T-helper 1 cell treated with Interleukin-12 subunit alpha and Interleukin-12 subunit beta and Interleukin-4 antibody, amounts not matched to agents 30 μg/mL and 1 μg/mL, for 36 hours (primary cell): Measurements from ENCODE around the gene EID2B.

Experiments
- H3K27ac Mint-ChIP-seq: one replicate; pipeline ENCODE4 v1.8.0; 2021; ENCODE audit warnings: mild to moderate bottlenecking, mixed read lengths
- H3K27me3 Mint-ChIP-seq: one replicate; pipeline ENCODE4 v1.8.0; 2021; ENCODE audit warnings: low read depth, mixed read lengths
- H3K36me3 Mint-ChIP-seq: one replicate; pipeline ENCODE4 v1.8.0; 2021; ENCODE audit warnings: low read depth, mixed read lengths
- H3K4me1 Mint-ChIP-seq: one replicate; pipeline ENCODE4 v1.8.0; 2021; ENCODE audit warnings: low read depth, mixed read lengths
- H3K4me3 Mint-ChIP-seq: one replicate; pipeline ENCODE4 v1.8.0; 2021; ENCODE audit warnings: mild to moderate bottlenecking, moderate library complexity, mixed read lengths
- H3K9me3 Mint-ChIP-seq: one replicate; pipeline ENCODE4 v1.8.0; 2021; ENCODE audit warnings: mixed read lengths

EID2B gene

GRCh38 chr19:39543477-39543857 is 10.8 kb upstream of the EID2B start:
- no peaks in the 10 kb centered on the region for H3K27me3 Mint-ChIP-seq

GRCh38 chr19:39542206-39542605 is 9.6 kb upstream of the EID2B start:
- Mint-ChIP-seq H3K4me1 (peaks cover 32% of the 10 kb centered on the region), H3K27ac (no peak overlapping the region), H3K27me3 (no peaks in the 10 kb centered on the region), H3K36me3 (peaks cover 2% of the 10 kb centered on the region), H3K4me3 (no peak overlapping the region), H3K9me3 (no peaks in the 10 kb centered on the region)

More at GRCh38 chr19:39543477-39543857, 10.8 kb upstream of the EID2B start:
- H3K27ac Mint-ChIP-seq, result no peak overlapping the region
- no peak overlapping the region for H3K4me3 Mint-ChIP-seq
- H3K36me3 Mint-ChIP-seq, result peaks cover 2% of the 10 kb centered on the region
- no peaks in the 10 kb centered on the region for H3K9me3 Mint-ChIP-seq
- H3K4me1 Mint-ChIP-seq, result peaks cover 29% of the 10 kb centered on the region

- H3K36me3 Mint-ChIP-seq, result peaks cover 7% of the 10 kb centered on the region
- H3K27me3 Mint-ChIP-seq, result no peaks in the 10 kb centered on the region
- no peaks in the 10 kb centered on the region for H3K9me3 Mint-ChIP-seq
- H3K4me1 Mint-ChIP-seq, result peaks cover 28% of the 10 kb centered on the region
- peak overlapping the region; percentile 88 for H3K27ac Mint-ChIP-seq
- peak overlapping the region; percentile 89 for H3K4me3 Mint-ChIP-seq
These were observed 7.7 kb upstream of the EID2B start for GRCh38 chr19:39540333-39540673.

GRCh38 chr19:39539518-39540332 is 7.1 kb upstream of the EID2B start, which contains the start of gene EID2:
Gene EID2, minus strand, starts transcription at chr19:39540161. Its CDS starts 82 bp downstream, at chr19:39540079.
- Mint-ChIP-seq H3K27me3 (no peaks in the 10 kb centered on the region), H3K4me1 (peaks cover 25% of the 10 kb centered on the region), H3K9me3 (no peaks in the 10 kb centered on the region), H3K27ac (peak within 1 kb of the TSS; percentile 88), H3K36me3 (peaks cover 7% of the 10 kb centered on the region), H3K4me3 (peak within 1 kb of the TSS; percentile 89)

- H3K4me1 Mint-ChIP-seq, result peaks cover 20% of the 10 kb centered on the region
These were observed 6.5 kb upstream of the EID2B start for GRCh38 chr19:39539165-39539517.

GRCh38 chr19:39533791-39534190 is 1.1 kb upstream of the EID2B start:
- H3K27ac Mint-ChIP-seq, result no peak overlapping the region

More at GRCh38 chr19:39539165-39539517, 6.5 kb upstream of the EID2B start:
- Mint-ChIP-seq H3K27me3 (no peaks in the 10 kb centered on the region), H3K27ac (peak overlapping the region; percentile 79), H3K4me3 (peak overlapping the region; percentile 81), H3K36me3 (peaks cover 7% of the 10 kb centered on the region), H3K9me3 (no peaks in the 10 kb centered on the region)

GRCh38 chr19:39533003-39533512 is 406 bp upstream of the EID2B start:
- Mint-ChIP-seq H3K27ac (no peak overlapping the region), H3K4me1 (peaks cover 14% of the 10 kb centered on the region), H3K36me3 (peaks cover 5% of the 10 kb centered on the region), H3K27me3 (no peaks in the 10 kb centered on the region), H3K4me3 (peak overlapping the region; percentile 48), H3K9me3 (no peaks in the 10 kb centered on the region)

More at GRCh38 chr19:39533791-39534190, 1.1 kb upstream of the EID2B start:
- Mint-ChIP-seq H3K4me3 (no peak overlapping the region), H3K36me3 (peaks cover 5% of the 10 kb centered on the region), H3K9me3 (no peaks in the 10 kb centered on the region), H3K27me3 (no peaks in the 10 kb centered on the region), H3K4me1 (peaks cover 16% of the 10 kb centered on the region)

GRCh38 chr19:39531834-39532232 is 819 bp downstream of the EID2B start:
- Mint-ChIP-seq H3K36me3 (peaks cover 4% of the 10 kb centered on the region), H3K4me1 (peaks cover 14% of the 10 kb centered on the region), H3K27ac (peak overlapping the region; percentile 69), H3K27me3 (no peaks in the 10 kb centered on the region), H3K9me3 (no peaks in the 10 kb centered on the region), H3K4me3 (peak overlapping the region; percentile 95)

- no peak overlapping the region for H3K27ac Mint-ChIP-seq
- H3K36me3 Mint-ChIP-seq, result no peaks in the 10 kb centered on the region
- no peaks in the 10 kb centered on the region for H3K27me3 Mint-ChIP-seq
These were observed 7.4 kb downstream of the EID2B start for GRCh38 chr19:39525205-39525604.

GRCh38 chr19:39524495-39524894 is 8.2 kb downstream of the EID2B start:
- no peaks in the 10 kb centered on the region for H3K9me3 Mint-ChIP-seq
- no peak overlapping the region for H3K27ac Mint-ChIP-seq
- peaks cover 2% of the 10 kb centered on the region for H3K4me1 Mint-ChIP-seq
- H3K4me3 Mint-ChIP-seq, result no peak overlapping the region
- no peaks in the 10 kb centered on the region for H3K27me3 Mint-ChIP-seq
- H3K36me3 Mint-ChIP-seq, result no peaks in the 10 kb centered on the region

More at GRCh38 chr19:39525205-39525604, 7.4 kb downstream of the EID2B start:
- no peaks in the 10 kb centered on the region for H3K9me3 Mint-ChIP-seq
- no peak overlapping the region for H3K4me3 Mint-ChIP-seq
- peaks cover 2% of the 10 kb centered on the region for H3K4me1 Mint-ChIP-seq

- Mint-ChIP-seq H3K27me3 (peaks cover 20% of the 10 kb centered on the region), H3K4me3 (no peak overlapping the region), H3K4me1 (peaks cover 5% of the 10 kb centered on the region), H3K36me3 (no peaks in the 10 kb centered on the region), H3K9me3 (no peaks in the 10 kb centered on the region), H3K27ac (no peak overlapping the region)
These were observed 11.8 kb downstream of the EID2B start for GRCh38 chr19:39520541-39521484.

GRCh38 chr19:39518975-39519374 is 13.7 kb downstream of the EID2B start:
- no peak overlapping the region for H3K27ac Mint-ChIP-seq
- H3K36me3 Mint-ChIP-seq, result no peaks in the 10 kb centered on the region
- H3K4me1 Mint-ChIP-seq, result peaks cover 8% of the 10 kb centered on the region
- H3K4me3 Mint-ChIP-seq, result no peak overlapping the region
- no peaks in the 10 kb centered on the region for H3K9me3 Mint-ChIP-seq
- H3K27me3 Mint-ChIP-seq, result peaks cover 38% of the 10 kb centered on the region

- Mint-ChIP-seq H3K4me3 (no peak overlapping the region), H3K9me3 (no peaks in the 10 kb centered on the region), H3K36me3 (no peaks in the 10 kb centered on the region), H3K27ac (no peak overlapping the region), H3K27me3 (peaks cover 43% of the 10 kb centered on the region), H3K4me1 (peaks cover 8% of the 10 kb centered on the region)
These were observed 14.2 kb downstream of the EID2B start for GRCh38 chr19:39518458-39518857.

- no peaks in the 10 kb centered on the region for H3K36me3 Mint-ChIP-seq
- no peaks in the 10 kb centered on the region for H3K9me3 Mint-ChIP-seq
- H3K4me3 Mint-ChIP-seq, result no peak overlapping the region
- peaks cover 8% of the 10 kb centered on the region for H3K4me1 Mint-ChIP-seq
- peaks cover 52% of the 10 kb centered on the region for H3K27me3 Mint-ChIP-seq
- no peak overlapping the region for H3K27ac Mint-ChIP-seq
These were observed 15.2 kb downstream of the EID2B start for GRCh38 chr19:39517432-39517831.
